ENCODE results near the gene AP1S3. TPM values are rescaled to one million over a fixed set of nuclear protein-coding genes. Genes with fewer than 3 reads are reported as not detected.

AP1S3 gene
- total RNA-seq, 1 donor from 2014 or later = 14.3 TPM

GRCh38 chr2:223721746-223722145 is 115.6 kb downstream of the AP1S3 start:
- H3K36me3 ChIP-seq (ENCODE audit: insufficient read depth, low read length) = no peaks in the 10 kb centered on the region
- H3K9me3 ChIP-seq (ENCODE audit: insufficient read depth, low read depth, low read length) = peaks cover 1% of the 10 kb centered on the region
- H3K27me3 ChIP-seq (ENCODE audit: insufficient read depth, low read length) = no peaks in the 10 kb centered on the region
- H3K4me1 ChIP-seq (ENCODE audit: insufficient read depth, low read length) = peaks cover 19% of the 10 kb centered on the region
- no peaks in the 10 kb centered on the region for H4K20me1 ChIP-seq (ENCODE audit: insufficient read depth, low read length)
- Mint-ChIP-seq H3K36me3 (ENCODE audit: low read depth, unreplicated experiment) (no peaks in the 10 kb centered on the region), H3K9me3 (ENCODE audit: unreplicated experiment) (peaks cover 5% of the 10 kb centered on the region), H3K27ac (ENCODE audit: unreplicated experiment) (no peak overlapping the region), H3K4me3 (ENCODE audit: unreplicated experiment) (no peak overlapping the region), H3K27me3 (ENCODE audit: low read depth, unreplicated experiment) (no peaks in the 10 kb centered on the region), H3K4me1 (ENCODE audit: low read depth, unreplicated experiment) (peaks cover 23% of the 10 kb centered on the region)
- no peak overlapping the region for H2AFZ ChIP-seq (ENCODE audit: low read depth, low read length)
- H3K9ac ChIP-seq (ENCODE audit: low read length) = no peak overlapping the region
- no peak overlapping the region for H3K27ac ChIP-seq (ENCODE audit: low read depth, low read length)
- TF ChIP-seq CTCF (IDR thresholded peaks at IDR 0.05; ENCODE audit: insufficient read depth, low read depth, low read length) (no peak), EZH2 (IDR thresholded peaks at IDR 0.05; ENCODE audit: insufficient read depth, low read length) (no peak)
- no peak for DNase-seq (ENCODE audit: low read depth)
- no peak overlapping the region for H3K4me2 ChIP-seq (ENCODE audit: low read length)
- H3K4me3 ChIP-seq (ENCODE audit: insufficient read depth, low read depth, low read length) = no peak overlapping the region
- H3K79me2 ChIP-seq (ENCODE audit: insufficient read depth, low read length) = no peaks in the 10 kb centered on the region
- no peak for FAIRE-seq

- Histone ChIP-seq H4K20me1 (ENCODE audit: insufficient read depth, low read length) (no peaks in the 10 kb centered on the region), H3K4me3 (ENCODE audit: insufficient read depth, low read depth, low read length) (no peak overlapping the region), H3K27me3 (ENCODE audit: insufficient read depth, low read length) (no peaks in the 10 kb centered on the region), H2AFZ (ENCODE audit: low read depth, low read length) (no peak overlapping the region), H3K27ac (ENCODE audit: low read depth, low read length) (no peak overlapping the region), H3K9me3 (ENCODE audit: insufficient read depth, low read depth, low read length) (peaks cover 5% of the 10 kb centered on the region), H3K9ac (ENCODE audit: low read length) (no peak overlapping the region), H3K4me1 (ENCODE audit: insufficient read depth, low read length) (peaks cover 10% of the 10 kb centered on the region), H3K36me3 (ENCODE audit: insufficient read depth, low read length) (no peaks in the 10 kb centered on the region), H3K4me2 (ENCODE audit: low read length) (no peak overlapping the region), H3K79me2 (ENCODE audit: insufficient read depth, low read length) (no peaks in the 10 kb centered on the region)
- no peak for DNase-seq (ENCODE audit: low read depth)
- Mint-ChIP-seq H3K27me3 (ENCODE audit: low read depth, unreplicated experiment) (no peaks in the 10 kb centered on the region), H3K4me1 (ENCODE audit: low read depth, unreplicated experiment) (peaks cover 14% of the 10 kb centered on the region), H3K9me3 (ENCODE audit: unreplicated experiment) (peaks cover 6% of the 10 kb centered on the region), H3K4me3 (ENCODE audit: unreplicated experiment) (no peak overlapping the region), H3K27ac (ENCODE audit: unreplicated experiment) (no peak overlapping the region), H3K36me3 (ENCODE audit: low read depth, unreplicated experiment) (no peaks in the 10 kb centered on the region)
- no peak for FAIRE-seq
- no peak for TF ChIP-seq EZH2 (IDR thresholded peaks at IDR 0.05; ENCODE audit: insufficient read depth, low read length)
- TF ChIP-seq CTCF (IDR thresholded peaks at IDR 0.05; ENCODE audit: insufficient read depth, low read depth, low read length) = no peak
Measured at GRCh38 chr2:223720367-223720766, 117.0 kb downstream of the AP1S3 start.

- Mint-ChIP-seq H3K27me3 (ENCODE audit: low read depth, unreplicated experiment) (no peaks in the 10 kb centered on the region), H3K4me1 (ENCODE audit: low read depth, unreplicated experiment) (no peaks in the 10 kb centered on the region), H3K27ac (ENCODE audit: unreplicated experiment) (no peak overlapping the region), H3K36me3 (ENCODE audit: low read depth, unreplicated experiment) (no peaks in the 10 kb centered on the region), H3K4me3 (ENCODE audit: unreplicated experiment) (no peak overlapping the region), H3K9me3 (ENCODE audit: unreplicated experiment) (peaks cover 2% of the 10 kb centered on the region)
- Histone ChIP-seq H3K4me3 (ENCODE audit: insufficient read depth, low read depth, low read length) (no peak overlapping the region), H2AFZ (ENCODE audit: low read depth, low read length) (no peak overlapping the region), H3K79me2 (ENCODE audit: insufficient read depth, low read length) (no peaks in the 10 kb centered on the region), H3K27ac (ENCODE audit: low read depth, low read length) (no peak overlapping the region), H3K27me3 (ENCODE audit: insufficient read depth, low read length) (no peaks in the 10 kb centered on the region), H3K4me1 (ENCODE audit: insufficient read depth, low read length) (no peaks in the 10 kb centered on the region), H3K4me2 (ENCODE audit: low read length) (no peak overlapping the region), H3K36me3 (ENCODE audit: insufficient read depth, low read length) (no peaks in the 10 kb centered on the region), H3K9me3 (ENCODE audit: insufficient read depth, low read depth, low read length) (peaks cover 5% of the 10 kb centered on the region), H3K9ac (ENCODE audit: low read length) (no peak overlapping the region), H4K20me1 (ENCODE audit: insufficient read depth, low read length) (no peaks in the 10 kb centered on the region)
- TF ChIP-seq CTCF (IDR thresholded peaks at IDR 0.05; ENCODE audit: insufficient read depth, low read depth, low read length) = no peak
- TF ChIP-seq EZH2 (IDR thresholded peaks at IDR 0.05; ENCODE audit: insufficient read depth, low read length) = no peak
- DNase-seq (ENCODE audit: low read depth) (no peak), FAIRE-seq (no peak)
Measured at GRCh38 chr2:223712642-223713041, 124.7 kb downstream of the AP1S3 start.

Measured in astrocyte (in vitro differentiated cells and primary cell).